ENCODE results near the gene WDR45B. TPM values are rescaled to one million over a fixed set of nuclear protein-coding genes. Genes with fewer than 3 reads are reported as not detected.
A peak's percentile ranks its signal among the peaks of the same experiment; 100 is the strongest.

WDR45B gene
- total and polyA plus RNA-seq, 2 experiments from 2014 or later = 87.3 to 87.8 TPM

DNA sequence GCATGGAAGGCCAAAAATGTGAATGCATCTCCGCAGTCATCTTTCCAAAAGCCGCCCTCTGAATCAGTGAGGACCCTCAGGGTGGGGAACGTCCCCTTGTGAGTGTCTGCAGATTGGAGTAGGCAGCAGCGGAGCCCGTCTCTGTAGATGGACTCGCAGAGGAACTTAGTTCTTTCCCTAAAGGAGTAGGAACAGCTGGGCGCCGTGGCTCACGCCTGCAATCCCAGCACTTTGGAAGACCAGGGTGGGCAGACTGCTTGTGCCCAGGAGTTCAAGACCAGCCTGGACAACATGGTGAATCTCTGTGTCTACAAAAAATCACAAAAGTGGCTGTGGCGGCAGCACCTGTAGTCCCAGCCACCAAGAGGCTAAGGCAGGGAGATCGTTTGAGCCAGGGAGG is 53.7 kb downstream of the WDR45B start:
- Histone ChIP-seq H3K27ac (no peak overlapping the region), H3K4me1 (ENCODE audit: insufficient read depth) (0 out of 2 replicates have a peak, but pooled peaks cover 14% of the 10 kb centered on the region), H3K9me2 (ENCODE audit: insufficient read depth) (no peaks in the 10 kb centered on the region), H3K79me2 (ENCODE audit: insufficient read depth) (peaks cover 30% of the 10 kb centered on the region), H4K20me1 (ENCODE audit: insufficient read depth) (no peaks in the 10 kb centered on the region), H3K4me2 (ENCODE audit: unreplicated experiment) (no peak overlapping the region), H2AFZ (no peak overlapping the region), H3K4me3 (no peak overlapping the region), H3K27me3 (replicated peaks; ENCODE audit: insufficient read depth) (no peaks in the 10 kb centered on the region), H3K36me3 (ENCODE audit: low read depth) (peaks cover 1% of the 10 kb centered on the region; the same call in 1 of the 2 replicates), H3K9ac (no peak overlapping the region), H3K9me3 (ENCODE audit: low read depth) (no peaks in the 10 kb centered on the region), H3F3A (ENCODE audit: insufficient read depth) (peaks cover 25% of the 10 kb centered on the region)
- TF ChIP-seq EZH2phosphoT487 (IDR thresholded peaks at IDR 0.05; ENCODE audit: insufficient read depth, low read depth) = no peak
- TF ChIP-seq EZH2 (IDR thresholded peaks at IDR 0.05; ENCODE audit: insufficient read depth, poor library complexity, severe bottlenecking) = no peak
- no peak for DNase-seq
- in situ Hi-C loops (cut with MboI) = no loop called here
- WGBS, 2 experiments (ENCODE audit: low coverage in 1 of 2, low lambda C conversion rate in 2 of 2, missing lambda C conversion rate in 2 of 2) = 87 to 93% methylated on average over 11 of the region's 11 CpGs

DNA sequence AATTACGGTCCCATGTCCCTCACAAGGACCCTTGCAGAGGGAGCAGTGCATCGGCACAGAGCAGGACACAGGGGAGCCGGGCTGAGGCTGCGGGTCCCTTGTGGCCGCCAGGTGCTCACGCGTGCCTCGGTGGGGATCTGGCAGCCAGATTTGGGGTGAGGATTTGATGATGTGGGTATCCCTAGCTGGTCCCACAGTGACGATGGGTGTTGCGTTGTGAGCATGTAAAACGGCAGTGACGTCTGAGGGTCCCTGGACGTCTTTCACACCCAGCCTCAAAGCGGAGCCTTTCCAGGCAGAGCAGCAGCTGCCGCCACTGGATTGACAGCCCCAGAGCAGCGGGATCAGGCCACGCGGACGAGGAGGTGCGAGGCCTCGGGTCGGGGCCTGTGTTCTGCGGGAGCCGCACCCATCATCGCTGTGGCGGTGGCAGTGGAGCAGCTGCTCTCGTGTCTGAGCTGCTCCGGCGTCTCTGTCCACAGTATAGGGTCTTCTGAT is 54.6 kb downstream of the WDR45B start:
- DNase-seq = peak; percentile 25
- peak overlapping the region; percentile 21 for H2AFZ ChIP-seq
- H4K20me1 ChIP-seq (ENCODE audit: insufficient read depth) = no peaks in the 10 kb centered on the region
- H3K9me2 ChIP-seq (ENCODE audit: insufficient read depth) = no peaks in the 10 kb centered on the region
- H3K79me2 ChIP-seq (ENCODE audit: insufficient read depth) = peaks cover 22% of the 10 kb centered on the region
- peak overlapping the region; percentile 49 for H3K27ac ChIP-seq
- H3F3A ChIP-seq (ENCODE audit: insufficient read depth) = peaks cover 35% of the 10 kb centered on the region
- peak overlapping the region; percentile 75 for H3K9ac ChIP-seq
- no peak for TF ChIP-seq EZH2phosphoT487 (IDR thresholded peaks at IDR 0.05; ENCODE audit: insufficient read depth, low read depth)
- no peak for TF ChIP-seq EZH2 (IDR thresholded peaks at IDR 0.05; ENCODE audit: insufficient read depth, poor library complexity, severe bottlenecking)
- H3K4me3 ChIP-seq = peak overlapping the region; percentile 73
- H3K4me2 ChIP-seq (ENCODE audit: unreplicated experiment) = peak overlapping the region; percentile 63
- in situ Hi-C loops (cut with MboI) = no loop called here
- H3K36me3 ChIP-seq (ENCODE audit: low read depth) = no peaks in the 10 kb centered on the region
- 0 out of 2 replicates have a peak, but pooled peaks cover 19% of the 10 kb centered on the region for H3K4me1 ChIP-seq (ENCODE audit: insufficient read depth)
- H3K27me3 ChIP-seq (replicated peaks; ENCODE audit: insufficient read depth) = no peaks in the 10 kb centered on the region
- H3K9me3 ChIP-seq (ENCODE audit: low read depth) = no peaks in the 10 kb centered on the region
- WGBS, 2 experiments (ENCODE audit: low coverage in 1 of 2, low lambda C conversion rate in 2 of 2, missing lambda C conversion rate in 2 of 2) = 27 to 29% methylated on average over 28 to 29 of the region's 29 CpGs

DNA sequence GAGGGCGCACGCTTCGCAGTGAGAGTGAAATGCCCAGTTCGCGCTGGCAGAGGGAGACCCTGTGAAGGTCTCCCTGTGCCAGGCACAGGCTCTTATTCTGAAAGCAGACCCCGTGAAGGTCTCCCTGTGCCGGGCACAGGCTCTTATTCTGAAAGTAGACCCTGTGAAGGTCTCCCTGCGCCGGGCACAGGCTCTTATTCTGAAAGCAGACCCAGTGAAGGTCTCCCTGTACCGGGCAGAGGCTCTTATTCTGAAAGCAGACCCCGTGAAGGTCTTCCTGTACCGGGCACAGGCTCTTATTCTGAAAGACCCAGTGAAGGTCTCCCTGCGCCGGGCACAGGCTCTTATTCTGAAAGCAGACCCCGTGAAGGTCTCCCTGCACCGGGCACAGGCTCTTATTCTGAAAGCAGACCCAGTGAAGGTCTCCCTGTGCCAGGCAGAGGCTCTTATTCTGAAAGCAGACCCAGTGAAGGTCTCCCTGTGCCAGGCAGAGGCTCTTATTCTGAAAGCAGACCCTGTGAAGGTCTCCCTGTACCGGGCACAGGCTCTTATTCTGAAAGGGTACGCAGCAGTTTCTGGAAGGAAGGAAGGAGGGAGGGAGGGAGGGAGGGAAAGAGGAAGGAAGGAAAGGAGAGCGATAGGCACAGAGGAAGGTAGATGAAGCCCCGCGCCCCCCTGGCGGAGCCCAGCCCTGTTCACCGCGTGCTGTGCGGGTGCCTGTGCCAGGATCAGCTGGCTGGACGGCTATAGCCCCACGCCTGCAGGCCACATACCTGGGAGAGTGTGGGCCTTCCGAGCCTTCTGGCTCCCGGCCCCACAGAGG is 55.3 kb downstream of the WDR45B start:
- Histone ChIP-seq H3K27me3 (replicated peaks; ENCODE audit: insufficient read depth) (no peaks in the 10 kb centered on the region), H3K79me2 (ENCODE audit: insufficient read depth) (peaks cover 19% of the 10 kb centered on the region), H3K9ac (peak overlapping the region; percentile 75), H3K4me1 (ENCODE audit: insufficient read depth) (0 out of 2 replicates have a peak, but pooled peaks cover 13% of the 10 kb centered on the region), H3K9me3 (ENCODE audit: low read depth) (no peaks in the 10 kb centered on the region), H3K27ac (peak overlapping the region; percentile 49), H3K4me2 (ENCODE audit: unreplicated experiment) (peak overlapping the region; percentile 63), H3K4me3 (peak overlapping the region; percentile 73), H4K20me1 (ENCODE audit: insufficient read depth) (no peaks in the 10 kb centered on the region), H3K36me3 (ENCODE audit: low read depth) (no peaks in the 10 kb centered on the region), H3K9me2 (ENCODE audit: insufficient read depth) (no peaks in the 10 kb centered on the region), H2AFZ (peak overlapping the region; percentile 21), H3F3A (ENCODE audit: insufficient read depth) (peaks cover 41% of the 10 kb centered on the region)
- 13 to 18% methylated on average over 21 to 29 of the region's 29 CpGs for WGBS, 2 experiments (ENCODE audit: low coverage in 1 of 2, low lambda C conversion rate in 2 of 2, missing lambda C conversion rate in 2 of 2)
- no peak for TF ChIP-seq EZH2 (IDR thresholded peaks at IDR 0.05; ENCODE audit: insufficient read depth, poor library complexity, severe bottlenecking)
- TF ChIP-seq EZH2phosphoT487 (IDR thresholded peaks at IDR 0.05; ENCODE audit: insufficient read depth, low read depth) = no peak
- peak; percentile 72 for DNase-seq
- in situ Hi-C loops (cut with MboI) = no loop called here

DNA sequence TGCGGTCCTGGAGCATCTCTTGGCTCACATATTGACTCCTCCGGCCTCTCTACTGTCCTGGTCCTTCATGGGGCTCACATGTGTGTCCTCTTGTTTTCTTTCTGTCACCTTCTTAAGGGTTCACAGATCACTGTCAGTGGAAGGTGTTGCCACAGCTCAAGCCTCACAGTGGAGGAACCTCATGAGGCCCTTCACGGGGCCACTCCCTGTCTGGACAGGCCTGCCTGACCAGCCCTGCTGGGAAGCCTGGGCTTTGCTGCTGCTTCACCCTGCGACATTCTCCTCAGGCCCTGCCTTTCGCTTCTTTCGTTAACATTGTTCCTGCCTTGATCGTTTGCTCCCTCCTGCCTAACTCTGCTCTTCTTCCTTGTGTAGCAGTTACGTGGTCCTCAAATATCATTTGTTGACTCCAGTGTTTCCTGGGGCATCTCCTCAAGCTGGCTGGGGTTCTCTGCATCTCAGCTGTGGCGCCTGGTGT is 55.9 kb downstream of the WDR45B start:
- 0 out of 2 replicates have a peak, but pooled peaks cover 13% of the 10 kb centered on the region for H3K4me1 ChIP-seq (ENCODE audit: insufficient read depth)
- H3K4me3 ChIP-seq = no peak overlapping the region
- no peaks in the 10 kb centered on the region for H4K20me1 ChIP-seq (ENCODE audit: insufficient read depth)
- peak overlapping the region; percentile 21 for H2AFZ ChIP-seq
- H3K27me3 ChIP-seq (replicated peaks; ENCODE audit: insufficient read depth) = no peaks in the 10 kb centered on the region
- peaks cover 43% of the 10 kb centered on the region for H3F3A ChIP-seq (ENCODE audit: insufficient read depth)
- in situ Hi-C loops (cut with MboI) = no loop called here
- H3K9ac ChIP-seq = peak overlapping the region; percentile 23; the same call in 1 of the 2 replicates
- no peaks in the 10 kb centered on the region for H3K9me3 ChIP-seq (ENCODE audit: low read depth)
- peaks cover 13% of the 10 kb centered on the region for H3K79me2 ChIP-seq (ENCODE audit: insufficient read depth)
- no peaks in the 10 kb centered on the region for H3K9me2 ChIP-seq (ENCODE audit: insufficient read depth)
- peak; percentile 49 for DNase-seq
- no peak for TF ChIP-seq EZH2 (IDR thresholded peaks at IDR 0.05; ENCODE audit: insufficient read depth, poor library complexity, severe bottlenecking)
- no peak for TF ChIP-seq EZH2phosphoT487 (IDR thresholded peaks at IDR 0.05; ENCODE audit: insufficient read depth, low read depth)
- H3K27ac ChIP-seq = peak overlapping the region; percentile 49
- H3K4me2 ChIP-seq (ENCODE audit: unreplicated experiment) = no peak overlapping the region
- no peaks in the 10 kb centered on the region; the same call in 1 of the 2 replicates for H3K36me3 ChIP-seq (ENCODE audit: low read depth)
- WGBS, 2 experiments (ENCODE audit: low coverage in 1 of 2, low lambda C conversion rate in 2 of 2, missing lambda C conversion rate in 2 of 2) = 40% methylated on average over 9 of the region's 9 CpGs

All from GM23248 (cell line).